NCI-H2196 (cell line): ENCODE measurements around the gene PLD4.
"Not testable (repeated sequence)": the region's sequence is repeated elsewhere in the genome, so short reads cannot be mapped to it uniquely, and the experiment has no call there.

Source experiments
- DNase-seq: peaks from one replicate; lab custom pipeline; 2025; ENCODE audit not compliant: unreplicated experiment; lab: John Stamatoyannopoulos, UW

Gene PLD4

DNA sequence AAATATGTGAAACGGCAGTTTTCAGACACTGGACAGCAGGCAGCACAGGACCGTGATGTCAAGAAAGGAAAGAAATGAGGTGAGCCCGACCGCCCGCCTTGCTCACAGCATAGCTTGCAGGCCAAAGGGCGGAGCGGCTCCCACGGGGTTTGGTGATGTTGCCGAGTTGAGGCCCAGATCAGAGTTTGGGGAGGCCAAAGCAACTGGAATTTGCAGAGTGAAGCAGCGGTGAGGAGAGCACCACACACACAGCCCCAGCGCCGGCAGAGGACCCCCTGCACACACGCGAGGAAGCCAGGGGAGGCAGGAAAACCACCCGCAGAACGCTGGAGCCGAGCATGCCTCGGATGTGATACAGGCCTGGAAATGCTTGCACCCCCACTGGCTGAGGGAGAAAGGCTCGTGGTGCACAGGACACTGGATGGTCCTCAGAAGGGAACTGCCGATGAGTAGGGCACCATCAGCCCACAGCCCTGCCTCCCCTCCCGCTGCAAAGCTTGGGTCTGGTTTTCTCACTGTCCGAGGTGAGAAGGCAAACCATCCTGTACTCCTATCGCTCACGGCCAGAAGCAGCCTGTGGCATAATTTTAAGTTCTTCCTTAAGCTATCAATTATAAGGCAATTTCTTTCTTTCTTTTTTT lies 25.7 kb upstream of the PLD4 start:
- DNase-seq = no peak

DNA sequence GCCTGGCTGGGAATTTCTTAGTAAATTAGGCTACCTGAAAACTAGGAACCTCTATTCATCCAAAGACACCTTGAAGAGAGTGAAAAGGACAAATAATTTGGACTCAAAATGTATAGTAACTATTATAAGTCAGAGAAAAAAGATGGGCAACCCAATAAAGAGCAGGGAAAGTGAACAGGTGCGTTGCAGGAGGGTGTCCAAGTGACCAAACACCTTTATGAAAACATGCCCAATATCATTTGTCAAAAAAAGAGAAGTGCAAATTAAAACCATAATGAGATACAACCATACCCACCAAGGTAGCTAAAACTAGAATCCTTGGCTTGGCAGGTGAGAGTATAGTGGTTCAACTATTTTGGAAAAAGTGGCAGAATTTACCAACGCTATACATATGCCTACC lies 24.9 kb upstream of the PLD4 start:
- DNase-seq = no peak

DNA sequence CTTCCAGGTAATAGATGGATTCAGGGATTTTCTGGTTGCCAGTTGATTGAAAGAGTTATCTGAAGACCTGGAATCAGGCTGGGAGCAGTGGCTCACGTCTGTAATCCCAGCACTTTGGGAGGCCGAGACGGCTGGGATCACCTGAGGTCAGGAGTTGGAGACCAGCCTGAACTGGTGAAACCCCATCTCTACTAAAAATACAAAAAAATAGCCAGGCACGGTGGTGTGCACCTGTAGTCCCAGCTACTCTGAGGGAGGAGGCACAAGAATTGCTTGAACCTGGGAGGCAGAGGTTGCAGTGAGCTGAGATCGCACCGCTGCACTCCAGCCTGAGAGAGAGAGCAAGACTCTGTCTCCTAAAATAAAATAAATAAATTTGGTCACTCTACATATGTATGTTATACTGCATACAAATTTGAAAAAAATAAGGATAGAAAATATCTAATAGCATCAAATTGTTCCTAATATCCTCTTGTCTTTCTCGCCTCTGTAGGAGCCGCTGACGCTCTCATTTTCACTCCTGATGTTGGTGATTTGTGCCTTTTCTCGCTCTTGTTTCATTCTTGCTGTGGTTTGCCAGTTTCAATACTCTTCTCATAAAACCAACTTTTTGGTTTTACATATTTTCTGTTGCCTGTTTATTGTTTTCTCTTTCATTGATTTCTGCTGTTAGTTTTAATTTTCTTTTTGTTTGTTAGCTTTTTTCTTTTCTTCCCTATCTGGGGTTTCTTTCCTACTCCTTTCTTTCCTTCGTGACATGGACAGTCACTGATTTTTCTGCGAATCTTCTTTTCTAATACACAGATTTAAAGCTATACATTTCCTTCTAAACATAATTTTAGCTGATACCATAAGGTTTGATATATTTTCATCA lies 23.8 kb upstream of the PLD4 start:
- DNase-seq = no peak

DNA sequence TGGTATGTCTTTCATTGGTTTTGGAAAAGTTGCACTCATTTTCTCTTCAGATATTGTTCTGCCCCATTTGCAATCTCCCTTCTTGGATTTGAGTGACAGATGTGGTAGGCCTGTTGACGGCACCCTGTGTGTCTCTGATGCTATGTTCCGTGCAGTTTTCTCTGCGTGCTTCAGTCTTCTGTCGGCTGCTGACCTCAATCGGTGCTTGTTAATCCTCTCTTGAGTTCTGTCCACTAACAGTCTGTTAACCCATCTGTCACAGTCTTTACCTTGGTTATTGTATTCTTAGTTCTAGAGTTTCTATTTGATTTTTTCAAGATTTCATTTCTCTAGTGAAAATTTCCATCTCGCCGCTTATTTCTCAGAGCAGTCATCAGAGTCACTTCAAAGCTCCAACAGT lies 20.7 kb upstream of the PLD4 start:
- DNase-seq = no peak

DNA sequence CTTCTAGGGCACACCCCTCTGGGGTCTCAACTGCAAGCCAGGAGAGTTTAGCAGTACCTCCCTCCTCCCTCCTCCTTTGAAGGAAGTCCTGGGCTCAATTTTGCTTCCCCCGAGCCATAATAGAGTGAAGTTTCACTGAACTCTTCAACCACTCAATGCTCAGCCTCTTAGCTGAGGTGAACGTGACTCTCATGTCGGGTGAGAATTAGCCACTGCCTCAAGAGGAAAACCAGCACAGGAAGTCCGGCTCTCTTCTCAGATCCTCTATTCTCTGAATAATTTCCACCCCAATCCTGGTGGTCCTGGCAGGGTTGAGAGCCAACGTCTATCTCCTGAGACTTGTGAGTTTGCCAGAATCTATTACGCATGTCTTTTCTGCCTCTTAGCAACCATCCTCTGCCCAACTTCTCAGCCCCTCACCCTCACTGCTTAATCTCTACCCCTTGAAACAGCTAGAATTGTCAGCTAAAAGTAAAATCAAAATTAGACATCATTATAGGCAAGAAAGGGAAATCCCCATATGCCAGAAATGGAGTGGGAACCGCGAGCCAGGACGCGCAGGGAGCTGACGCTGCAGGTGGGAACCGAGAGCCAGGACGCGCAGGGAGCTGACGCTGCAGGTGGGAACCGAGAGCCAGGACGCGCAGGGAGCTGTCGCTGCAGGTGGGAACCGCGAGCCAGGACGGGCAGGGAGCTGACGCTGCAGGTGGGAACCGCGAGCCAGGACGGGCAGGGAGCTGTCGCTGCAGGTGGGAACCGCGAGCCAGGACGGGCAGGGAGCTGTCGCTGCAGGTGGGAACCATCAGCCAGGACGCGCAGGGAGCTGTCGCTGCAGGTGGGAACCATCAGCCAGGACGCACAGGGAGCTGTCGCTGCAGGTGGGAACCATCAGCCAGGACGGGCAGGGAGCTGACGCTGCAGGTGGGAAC lies 19.8 kb upstream of the PLD4 start:
- not testable (repeated sequence) for DNase-seq

DNA sequence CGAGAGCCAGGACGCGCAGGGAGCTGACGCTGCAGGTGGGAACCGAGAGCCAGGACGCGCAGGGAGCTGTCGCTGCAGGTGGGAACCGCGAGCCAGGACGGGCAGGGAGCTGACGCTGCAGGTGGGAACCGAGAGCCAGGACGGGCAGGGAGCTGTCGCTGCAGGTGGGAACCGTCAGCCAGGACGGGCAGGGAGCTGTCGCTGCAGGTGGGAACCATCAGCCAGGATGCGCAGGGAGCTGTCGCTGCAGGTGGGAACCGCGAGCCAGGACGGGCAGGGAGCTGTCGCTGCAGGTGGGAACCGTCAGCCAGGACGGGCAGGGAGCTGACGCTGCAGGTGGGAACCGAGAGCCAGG lies 19.1 kb upstream of the PLD4 start:
- not testable (repeated sequence) for DNase-seq

DNA sequence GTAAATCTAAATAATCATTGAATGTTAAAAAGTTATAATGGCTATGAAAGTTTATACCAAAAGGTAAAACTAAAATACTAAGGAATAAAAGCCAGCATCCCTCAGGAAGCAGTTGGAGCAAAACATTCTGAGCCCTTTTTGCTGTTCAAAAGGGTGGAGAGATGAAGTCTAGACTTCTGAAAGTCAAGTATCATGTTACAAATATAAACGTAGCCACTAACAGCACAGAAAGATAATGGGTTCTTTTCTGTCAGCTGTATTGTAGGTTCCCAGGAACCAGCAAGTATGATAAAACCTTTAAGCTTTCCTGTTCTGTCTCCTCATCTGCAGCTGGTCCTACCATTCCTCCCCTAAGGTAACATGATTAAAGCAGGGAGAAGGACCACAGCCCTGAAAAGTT lies 16.4 kb upstream of the PLD4 start:
- no peak for DNase-seq

DNA sequence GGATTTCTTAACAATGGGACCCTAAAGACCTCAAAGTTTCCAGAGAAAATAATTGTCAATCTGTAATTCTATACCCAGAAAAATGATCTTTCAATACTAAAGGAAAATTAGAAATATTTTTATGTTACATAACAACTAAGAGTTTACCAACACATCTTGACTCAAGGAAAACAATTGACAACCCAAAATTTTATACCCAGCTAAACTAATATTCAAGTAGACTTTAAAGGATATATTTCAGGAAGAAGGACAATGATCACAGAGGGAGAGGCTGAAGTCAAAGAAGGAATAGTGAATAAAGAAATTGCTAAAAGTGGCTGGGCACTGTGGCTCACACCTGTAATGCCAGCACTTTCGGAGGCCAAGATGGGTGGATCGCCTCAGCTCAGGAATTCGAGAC lies 12.6 kb upstream of the PLD4 start:
- no peak for DNase-seq

DNA sequence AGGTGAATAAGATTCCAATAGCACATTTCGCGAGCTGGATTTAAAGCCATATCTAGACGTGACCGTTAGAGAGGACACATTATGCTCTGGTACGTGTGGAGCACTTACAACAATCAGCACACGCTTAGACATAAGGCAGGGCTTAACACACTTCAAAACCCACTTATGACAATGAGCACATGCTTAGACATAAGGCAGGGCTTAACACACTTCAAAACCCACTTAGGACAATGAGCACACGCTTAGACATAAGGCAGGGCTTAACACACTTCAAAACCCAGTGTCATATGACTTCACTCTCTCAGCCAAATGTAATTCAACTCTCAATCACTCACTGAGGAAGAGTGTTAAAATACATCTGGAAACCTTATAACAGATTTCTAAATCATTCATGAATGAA lies 11.2 kb upstream of the PLD4 start:
- no peak for DNase-seq

DNA sequence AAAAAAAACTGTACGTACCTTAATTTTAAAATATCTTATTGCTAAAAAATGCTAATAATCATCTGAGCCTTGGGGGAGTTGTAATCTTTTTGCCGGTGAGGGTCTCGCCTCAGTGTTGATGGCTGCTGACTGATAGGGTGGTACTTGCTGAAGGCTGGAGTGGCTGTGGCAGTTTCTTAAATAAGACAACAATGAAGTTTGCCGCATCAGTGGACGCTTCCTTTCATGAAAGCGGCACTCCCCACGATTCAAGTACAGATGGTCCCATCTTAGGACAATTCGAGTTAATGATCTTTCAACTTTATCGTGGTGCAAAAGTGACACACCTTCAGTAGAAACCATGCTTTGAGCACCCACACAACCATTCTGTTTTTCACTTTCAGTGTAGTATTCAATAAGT lies 7.6 kb upstream of the PLD4 start:
- DNase-seq = no peak

DNA sequence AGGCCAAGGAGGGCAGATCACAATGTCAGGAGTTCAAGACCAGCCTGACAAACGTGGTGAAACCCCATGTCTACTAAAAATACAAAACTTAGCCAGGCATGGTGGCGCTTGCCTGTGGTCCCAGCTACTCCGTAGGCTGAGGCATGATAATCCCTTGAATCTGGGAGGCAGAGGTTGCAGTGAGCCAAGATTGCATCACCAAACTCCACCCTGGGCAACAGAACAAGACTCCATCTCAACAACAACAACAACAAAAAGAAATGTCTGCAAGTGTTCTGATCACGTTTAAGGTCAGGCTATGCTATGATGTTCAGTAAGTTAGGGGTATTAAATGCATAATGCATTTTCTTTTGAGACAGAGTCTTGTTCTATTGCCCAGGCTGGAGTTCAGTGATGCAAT lies 6.7 kb upstream of the PLD4 start:
- DNase-seq = no peak

DNA sequence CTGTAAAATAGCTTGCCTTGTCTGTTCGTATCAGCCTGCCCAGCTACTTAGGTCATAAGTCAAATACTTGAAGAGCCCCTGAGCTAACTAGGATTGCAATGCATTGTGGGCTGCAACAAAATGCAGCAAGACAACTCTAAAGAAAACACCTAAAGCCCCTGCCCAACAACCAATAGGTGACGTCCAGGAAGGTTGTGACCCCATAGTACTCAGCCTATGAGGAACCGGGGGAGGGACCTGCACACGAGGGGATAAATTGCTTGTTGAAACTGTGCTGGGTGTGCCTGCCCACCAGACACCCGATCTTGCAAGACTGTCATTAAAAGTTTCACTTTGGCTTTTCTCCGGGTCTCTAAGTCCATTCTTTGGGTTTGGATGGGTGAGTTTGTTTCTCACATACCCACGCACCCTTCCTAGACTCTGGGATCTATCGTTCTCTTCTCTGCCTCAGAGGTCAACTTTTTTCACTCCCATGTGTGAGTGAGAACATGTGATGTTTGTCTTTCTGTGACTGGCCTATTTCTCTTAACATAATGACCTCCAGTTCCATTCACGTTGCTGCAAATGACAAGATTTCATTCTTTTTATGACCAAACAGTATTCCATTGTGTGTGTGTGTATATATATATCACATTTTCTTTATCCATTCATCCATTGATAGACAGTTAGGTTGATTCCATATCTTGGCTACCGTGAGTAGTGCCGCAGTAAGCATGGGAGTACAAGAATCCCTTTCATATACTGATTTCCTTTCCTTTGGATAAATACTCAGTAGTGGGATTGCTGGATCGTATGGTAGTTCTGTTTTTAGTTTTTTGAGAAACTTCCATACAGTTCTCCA lies 5.3 kb upstream of the PLD4 start:
- not testable (repeated sequence) for DNase-seq

DNA sequence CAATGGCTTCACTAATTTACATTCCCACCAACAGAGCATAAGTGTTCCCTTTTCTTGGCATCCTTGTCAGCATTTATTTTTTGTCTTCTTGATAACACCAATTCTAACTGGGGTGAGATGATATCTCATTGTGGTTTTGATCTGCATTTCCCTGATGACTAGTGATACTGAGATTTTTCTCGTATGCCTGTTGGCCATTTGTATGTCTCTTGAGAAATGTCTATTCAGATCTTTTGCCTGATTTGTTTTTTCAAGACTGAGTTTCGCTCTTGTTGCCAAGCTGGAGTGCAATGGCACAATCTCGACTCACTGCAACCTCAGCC lies 4.7 kb upstream of the PLD4 start:
- DNase-seq = no peak

DNA sequence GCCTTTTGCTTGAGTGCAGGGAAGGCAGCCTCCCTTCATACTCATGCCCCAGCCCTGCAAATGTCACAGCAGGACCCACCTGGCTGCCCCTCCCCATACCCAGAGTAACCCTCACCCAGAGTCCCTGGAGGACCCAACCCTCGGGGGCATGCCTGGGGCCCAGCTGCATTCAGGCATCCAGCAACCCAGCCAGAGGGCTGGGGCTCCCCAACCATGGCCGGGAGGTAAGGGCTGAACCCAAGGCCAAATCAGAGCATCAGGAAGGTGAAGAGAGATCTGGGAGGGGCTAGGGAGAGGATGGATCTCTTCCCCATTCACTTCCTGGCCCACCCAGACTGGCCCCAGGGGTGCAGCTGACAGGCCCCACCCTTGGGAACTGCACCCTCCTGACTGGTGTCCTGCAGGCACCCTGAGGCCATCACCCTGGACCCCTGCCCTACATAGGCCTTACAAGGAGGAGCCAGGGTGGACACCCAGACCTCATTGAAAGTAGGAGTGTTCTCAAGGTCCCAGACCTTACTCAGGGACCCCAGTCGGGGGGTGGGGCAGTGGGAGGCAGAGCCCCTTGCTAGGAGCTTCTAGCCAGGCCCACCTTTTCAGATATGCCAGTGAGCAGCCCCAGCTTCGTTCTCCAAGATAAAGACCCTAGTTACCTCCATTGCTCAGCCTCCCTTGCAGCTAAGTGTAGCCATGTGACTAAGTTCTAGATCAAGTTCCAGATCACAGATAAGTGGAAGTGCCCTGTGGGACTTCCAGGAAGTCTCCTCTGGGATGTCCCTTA lies 849 bp upstream of the PLD4 start:
- no peak for DNase-seq

DNA sequence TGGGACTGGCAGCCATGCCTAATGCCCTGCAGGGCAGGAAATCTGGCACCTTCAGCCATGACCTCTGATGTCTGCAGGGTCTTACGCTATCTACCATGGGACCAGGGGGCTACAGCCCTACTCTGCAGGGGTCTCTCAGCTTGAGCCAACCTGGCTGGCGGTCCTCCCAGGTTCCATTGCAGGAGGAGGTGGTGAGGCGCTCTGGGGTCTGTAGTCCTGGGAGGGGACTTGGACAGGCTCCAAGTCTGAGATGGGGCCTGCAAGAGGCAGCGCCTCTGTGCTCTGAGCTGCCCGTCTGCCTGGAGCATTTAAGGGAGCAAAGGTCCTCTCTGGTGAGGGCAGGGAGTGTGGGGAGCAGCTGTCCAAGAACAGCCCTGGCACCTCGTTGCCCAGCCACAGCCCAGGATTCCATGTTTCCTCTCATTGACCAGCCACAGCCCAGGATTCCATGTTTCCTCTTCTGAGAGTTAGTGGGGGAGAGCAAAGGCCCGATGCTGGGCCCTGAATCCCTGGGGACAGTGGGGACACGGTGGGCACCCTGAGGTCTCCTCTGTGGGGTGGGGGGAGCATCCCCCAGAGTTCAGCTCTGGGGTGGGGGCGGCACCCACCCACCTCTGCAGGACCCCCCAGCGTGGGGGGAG lies 655 bp downstream of the PLD4 start:
- no peak for DNase-seq

DNA sequence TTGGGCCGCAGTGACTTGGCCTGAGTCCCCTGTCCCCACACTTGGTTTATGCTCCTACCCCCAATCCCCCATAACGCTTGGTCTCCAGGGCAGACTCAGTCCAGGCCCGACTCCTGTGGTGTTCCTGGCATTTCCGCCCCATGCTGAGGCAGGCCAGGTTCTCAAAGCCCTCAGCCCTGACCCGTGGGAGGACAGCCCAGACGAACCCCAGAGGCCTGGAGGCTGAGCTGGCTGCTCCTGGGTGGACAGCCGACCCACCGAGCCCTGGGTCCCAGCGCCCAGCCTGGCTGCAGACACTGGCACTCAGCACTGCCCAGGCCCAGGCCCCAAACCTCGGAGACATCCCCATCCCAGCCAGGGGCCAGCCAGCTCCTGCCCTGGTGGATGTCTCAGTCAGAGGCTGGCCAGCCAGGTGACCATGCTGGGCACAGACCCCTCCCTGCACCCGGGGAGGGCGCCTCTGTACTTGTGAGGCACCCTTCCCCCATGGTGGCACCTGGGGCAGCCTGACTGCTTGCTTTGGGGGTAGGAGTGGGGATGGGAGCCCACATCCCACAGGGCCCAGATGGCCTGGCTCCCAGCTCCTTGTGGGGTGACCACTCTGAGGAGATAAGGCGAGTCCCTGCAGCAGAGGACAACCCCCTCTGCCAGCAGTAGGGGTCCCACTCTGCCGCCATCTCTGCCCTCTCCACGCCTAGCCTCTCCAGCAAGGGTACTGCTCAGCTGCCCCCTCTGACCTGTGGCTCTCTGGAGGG lies 1.4 kb downstream of the PLD4 start:
- no peak for DNase-seq

DNA sequence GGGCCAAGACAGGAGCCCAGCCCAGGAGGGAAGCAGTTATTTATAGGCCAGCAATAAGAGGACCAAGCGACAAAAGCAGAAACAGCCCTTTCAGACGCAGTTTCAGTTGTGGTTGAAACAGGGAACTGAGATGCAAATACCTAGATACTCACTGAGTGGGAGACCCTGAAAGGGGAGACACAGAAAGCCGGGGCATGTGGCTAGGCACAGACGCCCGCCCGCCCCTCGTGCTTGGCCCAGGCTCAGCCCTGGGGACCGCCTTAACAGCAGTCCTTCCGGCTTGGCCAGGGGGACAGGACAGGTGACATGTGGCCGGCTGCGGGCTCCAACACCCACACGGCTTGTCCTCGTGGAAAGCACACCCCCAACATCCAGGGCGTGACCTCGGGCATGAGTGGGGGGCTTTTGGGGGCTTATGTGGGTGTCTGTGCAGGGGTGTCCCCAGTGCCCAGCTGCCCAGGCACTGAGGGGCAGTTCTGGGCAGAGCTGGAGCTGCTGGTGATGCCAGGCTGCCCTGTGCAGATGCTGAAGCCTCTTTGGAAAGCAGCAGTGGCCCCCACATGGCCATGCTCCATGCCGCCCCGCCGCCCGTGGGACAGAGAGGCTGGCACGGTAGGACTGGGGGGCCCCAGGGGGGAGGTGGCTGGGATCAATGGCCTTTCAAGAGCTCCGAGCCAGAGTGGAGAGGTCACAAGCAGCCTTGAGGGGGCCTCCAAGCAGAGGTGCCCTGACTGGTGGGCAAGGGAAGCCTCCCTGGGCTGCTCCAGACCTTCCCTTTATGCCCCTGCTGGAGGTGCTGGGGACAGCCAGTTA lies 2.1 kb downstream of the PLD4 start:
- DNase-seq = no peak

DNA sequence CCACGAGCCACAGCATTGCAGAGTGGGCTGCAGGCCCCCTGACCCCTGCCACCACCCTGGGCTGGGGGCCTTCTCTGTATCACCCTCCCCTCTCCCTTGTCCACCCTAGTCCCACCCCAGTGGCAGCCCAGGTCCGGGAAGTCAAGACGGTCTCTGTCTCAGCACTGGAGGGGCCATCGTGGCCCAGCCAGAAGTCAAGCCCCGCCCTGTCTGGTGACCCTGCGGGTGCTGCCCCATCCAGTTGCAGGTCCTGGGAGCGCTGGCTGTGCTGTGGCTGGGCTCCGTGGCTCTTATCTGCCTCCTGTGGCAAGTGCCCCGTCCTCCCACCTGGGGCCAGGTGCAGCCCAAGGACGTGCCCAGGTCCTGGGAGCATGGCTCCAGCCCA lies 2.7 kb downstream of the PLD4 start:
- DNase-seq = no peak
